COR-L47 (cell line): ENCODE results near the gene EEF2K.

Experiments used
- DNase-seq: peaks from one replicate; lab custom pipeline; 2025; lab: John Stamatoyannopoulos, UW

The EEF2K gene

GRCh38 chr16:22253272-22253671 lies 47.2 kb downstream of the EEF2K start:
- no peak for DNase-seq

- no peak for DNase-seq
Measured at GRCh38 chr16:22255335-22255734, 49.3 kb downstream of the EEF2K start.

GRCh38 chr16:22257440-22257839 lies 51.4 kb downstream of the EEF2K start:
- no peak for DNase-seq

GRCh38 chr16:22260490-22260889 lies 54.4 kb downstream of the EEF2K start:
- no peak for DNase-seq

GRCh38 chr16:22262460-22262859 lies 56.4 kb downstream of the EEF2K start:
- DNase-seq, result no peak

GRCh38 chr16:22264786-22265185 lies 58.7 kb downstream of the EEF2K start:
- DNase-seq, result no peak

- no peak for DNase-seq
Measured at GRCh38 chr16:22265351-22265750, 59.3 kb downstream of the EEF2K start.

GRCh38 chr16:22266546-22266945 lies 60.5 kb downstream of the EEF2K start:
- no peak for DNase-seq

GRCh38 chr16:22267764-22268163 lies 61.7 kb downstream of the EEF2K start:
- DNase-seq, result no peak

GRCh38 chr16:22270525-22270924 lies 64.4 kb downstream of the EEF2K start:
- DNase-seq, result no peak

- DNase-seq, result no peak
Measured at GRCh38 chr16:22272870-22273650, 67.0 kb downstream of the EEF2K start.

GRCh38 chr16:22274916-22275315 lies 68.8 kb downstream of the EEF2K start:
- DNase-seq, result no peak

- DNase-seq, result no peak
Measured at GRCh38 chr16:22278441-22279230, 72.6 kb downstream of the EEF2K start.

GRCh38 chr16:22282254-22282892 lies 76.3 kb downstream of the EEF2K start:
- DNase-seq, result no peak

GRCh38 chr16:22284637-22285036 lies 78.6 kb downstream of the EEF2K start:
- DNase-seq, result no peak

- DNase-seq, result no peak
Measured at GRCh38 chr16:22285080-22285479, 79.0 kb downstream of the EEF2K start.

GRCh38 chr16:22291020-22291419 lies 84.9 kb downstream of the EEF2K start:
- no peak for DNase-seq

- no peak for DNase-seq
Measured at GRCh38 chr16:22291860-22292318, 85.8 kb downstream of the EEF2K start.

GRCh38 chr16:22292320-22292719 lies 86.2 kb downstream of the EEF2K start:
- no peak for DNase-seq

- DNase-seq, result no peak
Measured at GRCh38 chr16:22293137-22294106, 87.3 kb downstream of the EEF2K start.
